Suppressor macrophage (primary cell): ENCODE measurements around the gene PDE4D.
A peak's percentile ranks its signal among the peaks of the same experiment; 100 is the strongest.
"Not testable (repeated sequence)": the region's sequence is repeated elsewhere in the genome, so short reads cannot be mapped to it uniquely, and the experiment has no call there.

Experiments used
- DNase-seq, 4 experiments: peaks; one replicate each; pipeline ENCODE4 v3.0.0-alpha.2; 2020 to 2022

The PDE4D gene

GRCh38 chr5:59407967-59408366 lies 485.6 kb downstream of the PDE4D start:
- no peak for DNase-seq

- DNase-seq = no peak
Observed at GRCh38 chr5:59401637-59402036, 491.9 kb downstream of the PDE4D start.

GRCh38 chr5:59394956-59395355 lies 498.6 kb downstream of the PDE4D start:
- not testable (repeated sequence) for DNase-seq

GRCh38 chr5:59393585-59394420 lies 499.7 kb downstream of the PDE4D start:
- no peak for DNase-seq

- no peak for DNase-seq
Observed at GRCh38 chr5:59391576-59391975, 501.9 kb downstream of the PDE4D start.

- DNase-seq = peak; percentile 7 to 47 (median 27)
Observed at GRCh38 chr5:59390989-59391388, 502.5 kb downstream of the PDE4D start.

DNA sequence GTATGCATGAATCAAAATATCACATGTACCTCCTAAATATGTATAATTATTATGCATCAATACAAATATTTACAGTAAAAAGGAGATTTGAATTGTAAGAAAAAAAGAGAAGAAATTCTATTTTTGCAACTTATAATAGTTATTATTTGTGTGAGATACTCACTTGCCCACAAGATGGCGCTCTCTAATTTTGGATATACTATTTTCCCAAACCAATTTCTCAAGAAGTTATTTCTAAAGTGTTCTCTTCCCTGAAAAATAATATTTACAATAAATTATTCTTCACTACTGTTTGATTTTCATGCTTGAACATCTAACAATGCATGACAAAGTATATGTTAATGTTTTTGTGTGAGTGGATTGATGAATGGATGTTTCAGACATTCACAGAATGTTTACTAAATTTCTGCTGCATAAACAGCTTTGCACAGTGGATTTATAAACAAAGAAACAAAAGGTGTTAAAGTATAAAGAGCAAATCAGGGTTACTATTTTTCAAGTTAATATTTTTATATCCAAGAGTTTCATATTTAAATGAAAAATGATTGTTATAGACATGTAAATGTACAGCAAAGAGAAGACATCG lies 503.4 kb downstream of the PDE4D start:
- peak in 3 of 4 experiments; percentile 50 to 80 (median 50) for DNase-seq

DNA sequence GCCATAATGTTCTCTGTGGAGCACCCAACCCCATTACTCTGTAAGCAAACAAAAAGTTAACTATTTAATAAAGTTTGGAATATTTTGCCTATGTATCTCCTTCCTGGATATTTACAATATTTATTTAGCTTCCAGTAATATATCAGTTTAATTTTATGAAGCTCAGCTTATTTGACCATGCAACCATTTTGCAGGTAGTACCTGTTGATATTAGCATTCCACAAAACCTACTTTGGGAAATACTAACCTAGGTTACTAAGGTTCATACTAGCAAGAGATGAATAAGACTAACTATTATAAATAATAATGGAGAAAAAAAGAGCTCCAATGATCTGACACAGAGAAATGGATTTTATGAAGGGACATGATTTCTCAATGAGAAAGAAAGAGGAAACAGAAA lies 506.4 kb downstream of the PDE4D start:
- no peak for DNase-seq

GRCh38 chr5:59385700-59386099 lies 507.8 kb downstream of the PDE4D start:
- DNase-seq = no peak

GRCh38 chr5:59380350-59380951 lies 513.1 kb downstream of the PDE4D start:
- DNase-seq = peak; percentile 17 to 76 (median 54)

DNA sequence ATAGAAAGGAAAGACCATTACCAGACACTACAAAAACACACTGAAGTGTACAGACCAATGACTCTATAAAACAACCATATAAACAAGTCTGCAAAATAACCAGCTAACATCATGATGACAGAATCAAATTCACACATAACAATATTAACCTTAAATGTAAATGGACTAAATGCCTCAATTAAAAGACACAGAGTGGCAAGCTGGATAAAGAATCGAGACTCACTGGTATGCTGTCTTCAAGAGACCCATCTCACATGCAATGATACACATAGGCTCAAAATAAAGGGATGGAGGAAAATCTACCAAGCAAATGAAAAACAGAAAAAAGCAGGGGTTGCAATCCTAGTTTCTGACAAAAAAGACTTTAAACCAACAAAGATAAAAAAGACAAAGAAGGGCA lies 519.5 kb downstream of the PDE4D start:
- not testable (repeated sequence) for DNase-seq

GRCh38 chr5:59371525-59372127 lies 521.9 kb downstream of the PDE4D start:
- DNase-seq = no peak

- DNase-seq = no peak
Observed at GRCh38 chr5:59368951-59369350, 524.6 kb downstream of the PDE4D start.

- peak; percentile 57 to 72 (median 68) for DNase-seq
Observed at GRCh38 chr5:59367791-59368394, 525.6 kb downstream of the PDE4D start.

GRCh38 chr5:59366784-59367183 lies 526.7 kb downstream of the PDE4D start:
- no peak for DNase-seq

DNA sequence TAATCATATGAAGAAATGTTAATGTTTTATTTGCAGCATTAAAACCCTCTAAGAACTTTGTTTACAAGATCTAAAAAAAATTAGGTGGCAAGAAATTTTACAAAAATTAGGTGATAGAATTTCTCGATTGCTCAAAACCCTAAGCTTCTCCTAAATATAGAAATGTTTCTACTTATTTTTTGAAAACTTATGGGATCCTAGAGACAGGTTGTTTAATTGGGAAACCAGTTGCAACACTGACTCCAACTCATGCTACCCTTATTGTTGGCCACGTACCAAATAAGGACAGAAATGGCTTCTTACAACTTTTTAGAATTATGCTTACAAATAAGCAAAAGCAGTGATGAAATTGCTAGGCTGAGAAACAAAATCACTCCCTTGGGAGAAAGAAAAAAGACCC lies 531.1 kb downstream of the PDE4D start:
- no peak for DNase-seq

GRCh38 chr5:59361454-59361853 lies 532.1 kb downstream of the PDE4D start:
- no peak for DNase-seq

- DNase-seq = peak; percentile 31 to 72 (median 34)
Observed at GRCh38 chr5:59360130-59360555, 533.4 kb downstream of the PDE4D start.

- DNase-seq = no peak
Observed at GRCh38 chr5:59358005-59358861, 535.3 kb downstream of the PDE4D start.

- DNase-seq = no peak
Observed at GRCh38 chr5:59357381-59357977, 536.0 kb downstream of the PDE4D start.

- DNase-seq = no peak
Observed at GRCh38 chr5:59356813-59357380, 536.6 kb downstream of the PDE4D start.
